K562 (cell line): ENCODE measurements around the gene ST3GAL3. TPM values are rescaled to one million over a fixed set of nuclear protein-coding genes. Genes with fewer than 3 reads are reported as not detected.

Experiments
- ATAC-seq: fragments of 200-7000 bp; cut with Tn5 transposase; 3 replicates; pipeline ENCODE4 v1.9.1; 2020; ENCODE audit warnings: moderate library complexity
- BruUV-seq: library from RNA; stranded (reverse); fragments of 400-500 nt; replicated peaks from 2 replicates; lab custom pipeline; 2021; lab: Mats Ljungman, UMichigan
- CTCF ChIA-PET: fragments of 300-600 bp; formaldehyde crosslinking; extraction: SDS; loops from one replicate; lab custom pipeline; 2021; ENCODE audit warnings: low intra/inter-chr PET ratio; lab: Yijun Ruan, JAX
- POLR2A ChIA-PET: fragments of 300-600, 350-650 bp; sonication (Branson Sonifier 250); formaldehyde crosslinking; extraction: SDS; loops from one replicate; lab custom pipeline; 2021; ENCODE audit warnings: antibody characterized with exemption, inconsistent platforms; lab: Yijun Ruan, JAX
- DNase-seq, 4 experiments: peaks; one replicate each; pipeline versions ENCODE4 v3.0.0 to v3.0.0-alpha.2; 2011 to 2018; ENCODE audit warnings: low spot score in 3 of 4, mixed read lengths in 3 of 4; ENCODE audit errors: extremely low read depth in 1 of 4
- FAIRE-seq: peaks from 2 replicates; lab custom pipeline; 2011; peaks lifted over from hg19 to GRCh38; lab: Jason Lieb, UNC
- H2AFZ ChIP-seq: 2 replicates; pipeline ENCODE4 v1.6.0; 2011; ENCODE audit warnings: low read depth, low read length, control low read depth, inconsistent platforms
- H3K27ac ChIP-seq: fragments of 200-600 bp; 3 replicates; pipeline ENCODE4 v1.8.0; 2011; ENCODE audit warnings: low read depth, mild to moderate bottlenecking, control low read depth, inconsistent platforms, low read length, moderate library complexity, mixed read lengths; ENCODE audit errors: extremely low read depth
- H3K27me3 ChIP-seq, 2 experiments: fragments of 300-600 bp in 1 of 2; 2 replicates in 1 of 2; 3 replicates in 1 of 2; pipeline versions ENCODE4 v1.6.0 to v1.8.0; 2011; ENCODE audit warnings: inconsistent platforms in 2 of 2, low read length in 2 of 2, mild to moderate bottlenecking in 1 of 2, mixed read lengths in 1 of 2, moderate library complexity in 1 of 2; ENCODE audit not compliant: control insufficient read depth in 2 of 2, insufficient read depth in 2 of 2
- H3K36me3 ChIP-seq: fragments of 300-600 bp; 3 replicates; pipeline ENCODE4 v1.8.0; 2011; ENCODE audit warnings: mild to moderate bottlenecking, low read length, inconsistent platforms; ENCODE audit not compliant: control insufficient read depth, insufficient read depth
- H3K4me1 ChIP-seq, 2 experiments: fragments of 200-600 bp in 1 of 2; replicated peaks in 1 of 2; 2 replicates in 1 of 2; 3 replicates in 1 of 2; pipeline versions ENCODE4 v1.5.1 to v1.8.0; 2011; ENCODE audit warnings: inconsistent platforms in 2 of 2, low read length in 2 of 2, mild to moderate bottlenecking in 1 of 2, mixed read lengths in 1 of 2, moderate library complexity in 1 of 2; ENCODE audit not compliant: control insufficient read depth in 2 of 2, insufficient read depth in 2 of 2
- H3K4me2 ChIP-seq: 2 replicates; pipeline ENCODE4 v1.6.1; 2011; ENCODE audit warnings: low read length, control low read depth, inconsistent platforms, mixed read lengths; ENCODE audit not compliant: insufficient read depth
- H3K4me3 ChIP-seq: fragments of 200-600 bp; sonication (generic), shearing (Covaris generic); 2 replicates; pipeline ENCODE4 v1.5.1; 2016; ENCODE audit warnings: control low read depth, inconsistent platforms
- H3K79me2 ChIP-seq: fragments of 200-600 bp; 3 replicates; pipeline ENCODE4 v1.8.0; 2011; ENCODE audit warnings: low read length, inconsistent platforms; ENCODE audit not compliant: control insufficient read depth, insufficient read depth
- H3K9ac ChIP-seq, 2 experiments: 2 replicates each; pipeline versions ENCODE4 v1.6.0 to v1.6.1; 2011; ENCODE audit warnings: low read depth in 2 of 2, low read length in 2 of 2, control low read depth in 1 of 2, inconsistent platforms in 1 of 2, mild to moderate bottlenecking in 1 of 2, mixed read lengths in 1 of 2; ENCODE audit not compliant: insufficient read depth in 1 of 2
- H3K9me1 ChIP-seq: one replicate; pipeline ENCODE4 v1.6.0; 2011; ENCODE audit warnings: inconsistent platforms, mild to moderate bottlenecking, low read length, moderate library complexity; ENCODE audit not compliant: control insufficient read depth, insufficient read depth
- H3K9me3 ChIP-seq: replicated peaks from 2 replicates; pipeline ENCODE4 v1.5.1; 2011; ENCODE audit warnings: low read depth, low read length, inconsistent platforms; ENCODE audit not compliant: control insufficient read depth, insufficient read depth
- H4K20me1 ChIP-seq: replicated peaks from 2 replicates; pipeline ENCODE4 v1.6.1; 2011; ENCODE audit warnings: low read length, inconsistent platforms, mixed read lengths; ENCODE audit not compliant: control insufficient read depth, insufficient read depth
- CBFA2T3 ChIP-seq: fragments of 450-650 bp; IDR thresholded peaks from 2 replicates; pipeline ENCODE4 v1.6.1; 2017
- CBX3 ChIP-seq, 2 experiments: IDR thresholded peaks; 1 replicate in 1 of 2; 2 replicates in 1 of 2; pipeline ENCODE4 v1.6.1; 2012; ENCODE audit warnings: inconsistent platforms in 2 of 2, low read length in 2 of 2, borderline replicate concordance in 1 of 2, control low read depth in 1 of 2
- ETV1 ChIP-seq: fragments of 450-650 bp; conservative IDR thresholded peaks from 2 replicates; pipeline ENCODE4 v1.6.1; 2016; ENCODE audit warnings: missing genetic modification characterization, control low read depth, low read depth, missing compliant biosample characterization
- FOS ChIP-seq: IDR thresholded peaks from 3 replicates; pipeline ENCODE4 v1.6.1; 2011; ENCODE audit not compliant: insufficient read length; ENCODE audit errors: extremely low read depth
- FOXJ3 ChIP-seq: sonication (generic); formaldehyde crosslinking; IDR thresholded peaks from 2 replicates; pipeline ENCODE4 v1.4.0; 2020; ENCODE audit warnings: mild to moderate bottlenecking, missing genetic modification reagents
- HEY1 ChIP-seq: fragments of 250-450 bp; sonication (Bioruptor Pico); IDR thresholded peaks from 2 replicates; pipeline ENCODE4 v1.5.0; 2020; ENCODE audit warnings: mild to moderate bottlenecking, moderate library complexity, borderline replicate concordance
- JUND ChIP-seq, 2 experiments: IDR thresholded peaks; 2 replicates in 1 of 2; 3 replicates in 1 of 2; pipeline ENCODE4 v1.6.1; 2011; ENCODE audit warnings: borderline replicate concordance in 2 of 2, low read depth in 2 of 2, low read length in 2 of 2, improper control_type of control experiment in 1 of 2, missing biosample characterization in 1 of 2, missing genetic modification characterization in 1 of 2, missing genetic modification reagents in 1 of 2
- KDM1A ChIP-seq, 2 experiments: fragments of 450-650 bp; IDR thresholded peaks; 2 replicates each; pipeline ENCODE4 v1.6.1; 2016; ENCODE audit warnings: mild to moderate bottlenecking in 2 of 2
- NFIX ChIP-seq: fragments of 250-450 bp; sonication (Bioruptor Pico); IDR thresholded peaks from 2 replicates; pipeline ENCODE4 v1.4.0; 2020; ENCODE audit warnings: low read depth, mild to moderate bottlenecking, moderate library complexity
- PHB ChIP-seq: fragments of 250-450 bp; sonication (Bioruptor Pico); IDR thresholded peaks from 2 replicates; pipeline ENCODE4 v1.5.0; 2021
- POLR3A ChIP-seq: IDR thresholded peaks from 2 replicates; pipeline ENCODE4 v1.6.1; 2011; ENCODE audit warnings: borderline replicate concordance, mild to moderate bottlenecking, moderate library complexity; ENCODE audit not compliant: insufficient read length, insufficient read depth; ENCODE audit errors: extremely low read depth
- RFX1 ChIP-seq: fragments of 450-650 bp; IDR thresholded peaks from 2 replicates; pipeline ENCODE4 v1.6.1; 2016; ENCODE audit warnings: mild to moderate bottlenecking, moderate library complexity
- SAFB2 ChIP-seq: fragments of 200-400 bp; formaldehyde crosslinking; IDR thresholded peaks from 2 replicates; pipeline ENCODE4 v1.6.1; 2018; ENCODE audit warnings: borderline replicate concordance, low read length, low read depth, moderate library complexity; ENCODE audit not compliant: severe bottlenecking
- SMAD3 ChIP-seq: fragments of 450-650 bp; formaldehyde crosslinking; conservative IDR thresholded peaks from 2 replicates; pipeline ENCODE4 v1.4.0; 2020; ENCODE audit warnings: mild to moderate bottlenecking
- SPI1 ChIP-seq: IDR thresholded peaks from 2 replicates; pipeline ENCODE4 v1.6.1; 2011; ENCODE audit warnings: low read depth, low read length, control low read depth, borderline replicate concordance
- TRIM25 ChIP-seq: fragments of 450-650 bp; IDR thresholded peaks from 2 replicates; pipeline ENCODE4 v1.7.0; 2016; ENCODE audit warnings: borderline replicate concordance
- ZKSCAN1 ChIP-seq: fragments of 150-350 bp; IDR thresholded peaks from 2 replicates; pipeline ENCODE4 v1.6.1; 2016; ENCODE audit warnings: low read depth, low read length
- ZNF354B ChIP-seq: fragments of 250-450 bp; sonication (Bioruptor Pico); IDR thresholded peaks from 2 replicates; pipeline ENCODE4 v1.4.0; 2020
- WGBS: fragments of 100-300 bp; shearing (Covaris generic); methylation state at CpG from one replicate; pipeline ENCODE4 v1.1.6; 2016; ENCODE audit warnings: low coverage, mixed read lengths; ENCODE audit not compliant: insufficient coverage; ENCODE audit errors: missing lambda C conversion rate; 5-methylcytosine and 5-hydroxymethylcytosine counted together
- in situ Hi-C: fragments of 300-500 bp; cut with MboI; formaldehyde crosslinking; loops from 4 replicates; pipeline ENCODE4 v1.15.0; 2018; ENCODE audit warnings: inconsistent platforms, mixed read lengths
- intact Hi-C: fragments of 100-400 bp; cut with micrococcal nuclease; formaldehyde crosslinking; loops from 2 replicates; pipeline ENCODE4 v1.14.2; 2022
- polyA plus RNA-seq, 8 experiments: library from polyadenylated mRNA; depleted of rRNA in 4 of 8; stranded (reverse) in 5 of 8; unstranded in 3 of 8; fragments of >200 nt; fragmentation: Nextera tagmentation in 2 of 8; fragmentation: Illumina TruSeq in 1 of 8; extraction: Ambion mirVana in 2 of 8; extraction: Trizol in 1 of 8; gene quantifications; 2 replicates each; pipeline versions ENCODE4 v1.2.1 to v1.2.3, GENCODE V29; 2011 to 2014; ENCODE audit warnings: inconsistent platforms in 1 of 8, missing spikeins in 1 of 8
- total RNA-seq, 7 experiments: library from RNA; depleted of rRNA in 6 of 7; stranded (reverse); fragments of >200 nt in 6 of 7; fragmentation: Illumina TruSeq in 2 of 7; extraction: Trizol in 2 of 7; gene quantifications; 2 replicates each; pipeline versions ENCODE4 v1.2.1 to v1.2.3, GENCODE V29; 2011 to 2021; ENCODE audit warnings: low replicate concordance in 1 of 7
- TF ChIP-seq, protein P1 (sequence below), 3 experiments: IDR thresholded peaks in 2 of 3; conservative IDR thresholded peaks in 1 of 3; 2 replicates each; pipeline ENCODE4 v1.5.1; 2011 to 2012; ENCODE audit warnings: low read length in 3 of 3, mild to moderate bottlenecking in 3 of 3, control low read depth in 2 of 3, improper control_type of control experiment in 1 of 3, inconsistent platforms in 1 of 3, low read depth in 1 of 3, mixed read lengths in 1 of 3, moderate library complexity in 1 of 3; ENCODE audit not compliant: insufficient read depth in 2 of 3

The ST3GAL3 gene
- total and polyA plus RNA-seq, 9 of the 15 experiments (the other 6 are each of a cell fraction or from before 2014, with no cell fraction given), result 1.2 to 18.9 (median 11.0) TPM

DNA sequence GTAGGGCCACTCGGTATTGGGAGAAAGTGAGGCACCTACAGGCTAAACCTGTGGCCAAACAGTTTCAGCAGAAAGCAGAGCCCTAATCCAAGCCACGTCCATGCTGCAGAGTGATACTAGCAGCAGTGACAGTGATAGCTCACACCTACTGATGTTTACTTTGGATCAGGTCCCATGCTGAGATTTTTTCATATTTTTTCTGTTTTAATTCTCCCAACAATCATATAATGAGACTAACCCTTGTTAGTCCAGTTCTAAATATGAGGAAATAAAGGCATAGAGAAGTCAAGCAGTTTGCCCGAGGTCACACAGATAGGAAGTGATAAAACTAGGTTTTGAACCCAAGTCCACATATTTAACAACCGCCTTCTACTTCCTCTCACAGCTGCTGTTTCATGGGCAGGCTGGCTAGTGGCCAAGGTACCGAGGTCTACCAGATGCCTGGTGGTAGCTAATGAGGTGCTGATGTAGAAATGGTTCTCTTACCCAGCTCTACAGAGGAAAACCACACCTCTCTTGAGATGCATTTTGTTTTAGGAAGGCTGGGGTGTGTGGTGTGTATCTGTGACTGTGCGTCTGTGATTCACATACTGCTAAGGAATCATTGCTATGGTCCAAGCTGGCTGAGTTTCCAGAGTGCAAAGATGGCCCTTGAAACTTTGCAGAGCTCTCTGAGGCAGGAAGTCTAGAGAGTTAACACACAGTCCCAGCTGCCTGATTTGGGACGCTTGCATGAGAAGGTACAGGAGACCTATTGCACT is 146.0 kb downstream of the ST3GAL3 start:
- no peaks in the 10 kb centered on the region for H3K27me3 ChIP-seq
- no peaks in the 10 kb centered on the region for H4K20me1 ChIP-seq
- peaks cover 0 to 2% of the 10 kb centered on the region in 2 experiments; a peak in 3 of 5 replicates for H3K4me1 ChIP-seq
- peak; percentile 11 for FAIRE-seq
- H3K9me3 ChIP-seq, result no peaks in the 10 kb centered on the region
- H3K9me1 ChIP-seq, result no peaks in the 10 kb centered on the region
- no peak overlapping the region for H2AFZ ChIP-seq
- WGBS, result 15% methylated on average over 7 of the region's 7 CpGs
- no peak overlapping the region for H3K9ac ChIP-seq
- no peak overlapping the region for H3K4me3 ChIP-seq
- ChIA-PET POLR2A (interaction anchor here (1.0 to 1.9 kb wide), 2 partner anchors 12 to 37 kb away, joined by 3 to 5 read pairs; no protein-coding TSS in a partner anchor), CTCF (no interaction called here)
- no peaks in the 10 kb centered on the region for H3K79me2 ChIP-seq
- no peak overlapping the region for H3K27ac ChIP-seq
- no peak overlapping the region for H3K4me2 ChIP-seq
- intact Hi-C loops (no loop called here), in situ Hi-C loops (no loop called here)
- no TSS peak for BruUV-seq
- DNase-seq, result peak in 1 of 4 experiments; percentile 37
- peak; percentile 65; the same call in 2 of the 3 replicates for ATAC-seq
- peaks cover 6% of the 10 kb centered on the region; the same call in 1 of the 3 replicates for H3K36me3 ChIP-seq
- no peak for TF ChIP-seq JUND (IDR thresholded peaks at IDR 0.05; ENCODE audit: borderline replicate concordance, low read depth, low read length)
- no peak for TF ChIP-seq JUND (tag; IDR thresholded peaks at IDR 0.05; ENCODE audit: borderline replicate concordance, low read depth, low read length)
- TF ChIP-seq ETV1 (tag), result peak; percentile 33; the same call in 1 of the 2 replicates
- TF ChIP-seq FOXJ3, result no peak
- TF ChIP-seq KDM1A (IDR thresholded peaks at IDR 0.05), result peak; percentile 70 to 79
- TF ChIP-seq, protein P1, sequence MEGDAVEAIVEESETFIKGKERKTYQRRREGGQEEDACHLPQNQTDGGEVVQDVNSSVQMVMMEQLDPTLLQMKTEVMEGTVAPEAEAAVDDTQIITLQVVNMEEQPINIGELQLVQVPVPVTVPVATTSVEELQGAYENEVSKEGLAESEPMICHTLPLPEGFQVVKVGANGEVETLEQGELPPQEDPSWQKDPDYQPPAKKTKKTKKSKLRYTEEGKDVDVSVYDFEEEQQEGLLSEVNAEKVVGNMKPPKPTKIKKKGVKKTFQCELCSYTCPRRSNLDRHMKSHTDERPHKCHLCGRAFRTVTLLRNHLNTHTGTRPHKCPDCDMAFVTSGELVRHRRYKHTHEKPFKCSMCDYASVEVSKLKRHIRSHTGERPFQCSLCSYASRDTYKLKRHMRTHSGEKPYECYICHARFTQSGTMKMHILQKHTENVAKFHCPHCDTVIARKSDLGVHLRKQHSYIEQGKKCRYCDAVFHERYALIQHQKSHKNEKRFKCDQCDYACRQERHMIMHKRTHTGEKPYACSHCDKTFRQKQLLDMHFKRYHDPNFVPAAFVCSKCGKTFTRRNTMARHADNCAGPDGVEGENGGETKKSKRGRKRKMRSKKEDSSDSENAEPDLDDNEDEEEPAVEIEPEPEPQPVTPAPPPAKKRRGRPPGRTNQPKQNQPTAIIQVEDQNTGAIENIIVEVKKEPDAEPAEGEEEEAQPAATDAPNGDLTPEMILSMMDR (IDR thresholded peaks at IDR 0.05 in 2 of 3, conservative IDR thresholded peaks at IDR 0.05 in 1 of 3; ENCODE audit: insufficient read depth in 2 of 3, low read depth in 1 of 3, low read length in 3 of 3), result peak in 1 of 3 experiments; percentile 31; a peak in 1 of 6 replicates
- TF ChIP-seq FOS, result no peak
- no peak for TF ChIP-seq POLR3A
- no peak for TF ChIP-seq CBX3 (IDR thresholded peaks at IDR 0.05; ENCODE audit: borderline replicate concordance in 1 of 2, low read length in 2 of 2)
- no peak for TF ChIP-seq SMAD3 (CRISPR knock-in tag)
- TF ChIP-seq SAFB2, result no peak
- no peak for TF ChIP-seq RFX1
- peak; percentile 47; the same call in 1 of the 2 replicates for TF ChIP-seq SPI1
- peak; percentile 38; the same call in 1 of the 2 replicates for TF ChIP-seq CBFA2T3
- TF ChIP-seq HEY1 (CRISPR knock-in tag), result no peak
- TF ChIP-seq NFIX, result no peak
- TF ChIP-seq ZNF354B (CRISPR knock-in tag), result no peak
- no peak for TF ChIP-seq TRIM25
- TF ChIP-seq PHB, result no peak
- no peak for TF ChIP-seq ZKSCAN1
